Left renal cortex interstitium (tissue), 4 donors: Measurements from ENCODE around the gene FAM229B. TPM values are rescaled to one million over a fixed set of nuclear protein-coding genes. Genes with fewer than 3 reads are reported as not detected.
"Not testable (repeated sequence)": the region's sequence is repeated elsewhere in the genome, so short reads cannot be mapped to it uniquely, and the experiment has no call there.

ENCODE experiments used
- DNase-seq, 4 donors: peaks; one replicate each; pipeline ENCODE4 v3.0.0-alpha.2; 2013; ENCODE audit warnings: low read depth in 4 of 4, low spot score in 2 of 4, missing footprints in 1 of 4
- polyA plus RNA-seq, 4 donors: library from polyadenylated mRNA; unstranded; fragments of 120-200 nt; gene quantifications; one replicate each; pipeline ENCODE4 v1.2.1, GENCODE V29; 2013; ENCODE audit not compliant: insufficient read length in 4 of 4

The FAM229B gene
- polyA plus RNA-seq, 4 donors: 40.8 to 56.4 (median 43.4) TPM

DNA sequence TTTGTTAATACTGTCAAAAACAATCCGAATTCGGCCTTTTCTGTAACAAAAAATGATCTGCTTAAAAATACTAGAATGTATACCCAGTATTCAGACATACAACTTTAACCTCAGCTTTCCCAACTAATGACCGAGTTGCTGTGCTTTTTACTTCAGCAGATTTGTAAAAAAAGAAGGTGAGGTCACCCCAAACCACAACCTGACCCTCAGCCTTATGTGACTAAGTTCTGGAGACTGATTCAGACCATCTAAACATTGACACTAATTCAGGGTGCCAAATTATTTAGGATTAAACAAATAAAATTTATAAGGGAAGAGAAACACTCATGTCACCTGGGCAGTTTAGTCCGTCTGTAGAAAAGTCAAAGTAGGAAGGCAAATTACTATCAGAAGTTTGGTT, 25.8 kb upstream of the FAM229B start:
- DNase-seq: no peak

DNA sequence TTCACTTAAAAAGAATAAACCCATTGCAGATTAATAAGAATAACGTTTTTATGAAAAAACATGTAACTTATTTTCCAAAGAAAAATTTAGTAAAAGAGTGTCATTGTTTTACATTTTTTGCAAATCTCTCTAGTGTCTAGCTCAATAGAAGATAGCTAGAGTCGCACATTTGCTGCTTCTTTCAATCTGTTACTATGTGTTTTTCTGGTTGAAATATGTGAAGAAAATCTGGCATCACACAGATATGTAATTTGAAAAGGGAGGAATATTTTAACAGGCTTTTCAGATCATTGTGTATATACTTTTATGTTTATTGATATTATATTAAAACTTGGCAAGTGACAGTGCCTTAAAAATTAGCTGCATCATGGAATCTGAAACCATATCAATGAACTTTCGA, 24.4 kb upstream of the FAM229B start:
- DNase-seq: no peak

DNA sequence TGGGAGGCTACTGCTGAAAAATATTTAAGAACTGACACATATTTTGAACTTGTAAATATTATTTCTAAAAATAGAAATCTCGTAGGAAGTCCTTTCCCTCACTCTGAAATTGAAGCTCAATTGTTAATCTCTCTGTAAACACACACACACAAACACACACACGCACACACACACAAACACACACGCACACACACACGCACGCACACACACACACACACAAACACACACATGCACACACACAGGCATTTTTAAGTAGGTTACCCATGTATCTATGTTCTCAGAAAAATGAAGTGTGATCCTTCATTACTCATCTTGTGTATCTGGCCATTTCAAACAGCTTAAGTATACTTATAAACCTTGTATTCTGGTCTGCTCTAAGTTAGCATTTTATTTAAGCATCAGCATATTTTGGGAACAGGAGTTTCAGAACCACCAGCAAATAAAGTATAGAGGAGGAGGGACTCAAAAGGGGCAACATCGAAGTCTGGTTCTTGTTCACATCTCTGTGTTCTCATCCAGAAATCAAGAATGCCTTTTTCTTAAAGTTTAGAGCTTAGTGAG, 21.9 kb upstream of the FAM229B start:
- no peak for DNase-seq

DNA sequence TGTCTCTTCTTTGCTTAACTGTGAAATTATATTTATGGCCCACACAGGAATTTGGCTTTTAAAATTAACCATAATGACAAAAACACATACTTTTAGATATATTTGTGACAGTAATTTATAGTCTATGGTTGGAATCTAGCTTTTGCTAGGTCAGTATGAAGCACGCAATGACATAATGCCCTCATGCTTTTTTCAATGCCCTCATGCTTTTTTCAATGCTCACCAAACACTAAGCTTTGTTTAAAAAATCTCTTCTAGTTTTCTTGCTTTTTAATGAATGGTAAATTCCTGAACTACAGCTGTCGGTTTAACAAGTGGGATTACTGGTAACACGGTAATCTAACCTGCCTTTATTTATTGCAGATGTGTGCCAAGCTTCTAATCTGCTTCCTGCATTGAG, 20.8 kb upstream of the FAM229B start:
- DNase-seq: no peak

DNA sequence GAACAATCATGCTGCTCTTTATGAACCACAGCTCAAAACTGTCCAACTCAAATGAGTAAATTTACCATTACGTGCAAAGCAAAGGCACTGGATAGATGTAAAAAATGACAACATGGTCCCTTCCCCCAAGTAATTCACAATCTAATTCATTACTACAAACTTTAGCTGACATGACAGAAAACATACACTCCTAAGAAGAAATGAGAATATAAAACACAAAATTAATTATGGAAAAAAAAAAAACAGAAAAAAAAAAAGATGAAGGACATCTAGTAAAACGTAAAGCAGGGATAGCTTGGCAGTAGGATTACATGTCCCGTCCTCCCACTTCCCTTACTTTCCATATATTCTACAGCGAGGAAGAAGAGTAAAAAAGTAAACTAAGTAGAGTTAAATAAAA, 5.8 kb upstream of the FAM229B start:
- DNase-seq: no peak

DNA sequence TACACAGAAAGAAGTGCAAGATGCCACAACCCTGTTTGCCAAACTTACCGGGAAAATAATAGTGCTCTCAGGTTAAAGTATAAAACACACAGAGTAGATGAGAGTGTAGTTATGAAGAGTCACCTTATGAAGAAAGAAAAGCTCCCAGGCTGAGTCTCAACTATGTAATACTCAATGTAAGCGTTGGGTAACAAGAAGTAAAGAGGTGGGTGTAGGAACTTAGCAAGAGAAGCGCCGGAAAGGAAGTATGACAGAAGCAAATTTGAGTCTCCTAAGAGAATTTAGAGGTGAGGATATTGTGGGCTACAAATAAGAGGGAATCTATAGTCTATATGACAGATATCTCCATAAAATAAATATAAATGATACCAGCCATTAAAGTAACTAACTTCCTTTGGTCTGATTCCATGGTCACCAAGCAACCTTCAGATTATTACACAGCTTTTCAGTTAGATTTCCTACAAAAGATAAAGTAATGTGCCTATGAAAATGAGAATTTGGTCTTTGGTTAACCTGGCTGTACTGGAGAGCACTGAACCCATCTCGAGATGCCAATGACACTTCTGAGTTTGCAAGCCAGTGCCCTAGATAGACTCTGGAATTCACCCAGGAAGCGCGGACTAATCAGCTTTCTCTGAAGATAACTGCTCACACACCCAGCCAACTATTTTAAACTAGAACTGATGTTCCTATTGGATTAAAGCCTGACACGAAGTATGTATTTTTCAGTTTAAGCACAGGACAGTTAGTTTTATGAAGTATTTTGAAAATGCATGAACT, 1.9 kb upstream of the FAM229B start:
- DNase-seq: no peak

DNA sequence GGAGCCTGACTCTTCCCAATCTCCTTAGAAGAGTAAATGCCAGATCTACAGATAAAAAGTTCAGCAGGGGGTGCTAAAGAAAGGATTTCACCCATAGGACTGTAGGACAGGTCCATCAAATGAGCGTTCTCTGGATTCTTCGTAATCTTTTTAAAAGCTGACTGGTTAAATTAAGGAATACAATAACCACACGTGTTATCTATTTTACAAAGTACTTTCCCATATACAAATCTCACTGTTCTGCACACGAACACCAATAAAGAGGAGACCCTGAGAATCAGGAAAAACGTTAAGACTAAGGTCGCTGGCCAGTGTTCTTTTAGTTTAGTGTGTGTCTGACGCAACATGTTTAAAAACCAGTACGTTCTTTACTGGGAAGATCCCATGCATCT, 651 bp upstream of the FAM229B start:
- peak in 3 of 4 donors; percentile 45 to 71 (median 56) for DNase-seq

DNA sequence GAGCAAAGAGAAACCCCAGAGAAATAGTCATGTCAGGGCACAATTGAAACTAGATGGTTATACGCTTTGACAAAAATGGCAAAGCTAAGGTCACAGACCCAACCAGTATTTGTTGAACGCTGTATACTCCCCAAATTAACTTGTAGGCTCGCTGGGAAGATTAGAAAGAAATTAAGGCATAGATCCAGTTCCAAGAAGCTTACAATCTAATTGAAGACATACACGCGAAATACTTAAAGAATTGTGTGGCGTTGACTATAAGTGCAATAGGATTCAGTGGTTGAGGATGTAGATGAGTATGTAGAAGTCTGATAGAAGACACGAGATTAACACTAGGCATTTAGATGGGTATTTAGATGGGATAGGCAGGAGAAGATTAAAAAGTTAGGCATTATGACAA, 525 bp downstream of the FAM229B start:
- no peak for DNase-seq

DNA sequence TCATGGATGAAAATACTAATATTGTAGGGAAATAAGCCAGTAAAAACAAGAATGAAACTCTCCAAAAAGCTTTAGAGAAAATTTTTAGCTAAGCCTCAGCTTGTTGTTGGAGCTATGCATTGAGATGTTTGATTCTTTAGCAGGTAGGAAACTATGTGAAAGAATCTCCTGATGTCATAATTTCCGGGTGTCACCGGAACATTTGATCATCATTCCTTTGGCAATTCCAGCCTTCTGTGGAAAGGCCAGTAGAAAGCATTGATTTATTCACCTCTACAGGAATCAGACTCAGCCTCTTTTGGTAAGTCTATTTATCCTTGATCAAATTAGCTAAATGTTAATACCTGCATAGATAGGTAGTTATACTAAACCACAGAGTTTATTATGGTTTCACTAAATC, 9.5 kb downstream of the FAM229B start:
- no peak for DNase-seq

DNA sequence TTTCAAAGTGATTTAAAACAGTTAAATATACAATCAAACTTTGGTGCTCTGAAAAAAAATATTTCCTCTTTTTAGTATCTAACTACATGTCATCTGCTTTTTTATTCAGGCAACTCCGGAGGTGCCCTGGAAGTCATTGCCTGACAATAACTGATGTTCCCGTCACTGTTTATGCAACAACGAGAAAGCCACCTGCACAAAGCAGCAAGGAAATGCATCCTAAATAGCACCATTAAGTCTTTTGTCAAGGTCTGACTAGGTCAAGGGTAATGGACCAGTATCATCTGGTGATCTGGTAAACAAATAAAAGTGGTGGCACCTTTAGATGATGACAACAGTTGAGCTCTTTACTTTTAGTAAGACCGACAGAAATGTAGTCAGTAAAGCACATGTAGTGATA, 13.2 kb downstream of the FAM229B start:
- DNase-seq: no peak

DNA sequence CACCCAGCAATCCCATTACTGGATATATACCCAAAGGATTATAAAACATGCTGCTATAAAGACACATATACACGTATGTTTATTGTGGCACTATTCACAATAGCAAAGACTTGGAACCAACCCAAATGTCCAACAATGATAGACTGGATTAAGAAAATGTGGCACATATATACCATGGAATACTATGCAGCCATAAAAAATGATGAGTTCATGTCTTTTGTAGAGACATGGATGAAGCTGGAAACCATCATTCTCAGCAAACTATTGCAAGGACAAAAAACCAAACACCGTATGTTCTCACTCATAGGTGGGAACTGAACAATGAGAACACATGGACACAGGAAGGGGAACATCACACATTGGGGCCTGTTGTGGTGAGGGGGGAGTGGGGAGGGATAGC, 18.6 kb downstream of the FAM229B start:
- not testable (repeated sequence) for DNase-seq

DNA sequence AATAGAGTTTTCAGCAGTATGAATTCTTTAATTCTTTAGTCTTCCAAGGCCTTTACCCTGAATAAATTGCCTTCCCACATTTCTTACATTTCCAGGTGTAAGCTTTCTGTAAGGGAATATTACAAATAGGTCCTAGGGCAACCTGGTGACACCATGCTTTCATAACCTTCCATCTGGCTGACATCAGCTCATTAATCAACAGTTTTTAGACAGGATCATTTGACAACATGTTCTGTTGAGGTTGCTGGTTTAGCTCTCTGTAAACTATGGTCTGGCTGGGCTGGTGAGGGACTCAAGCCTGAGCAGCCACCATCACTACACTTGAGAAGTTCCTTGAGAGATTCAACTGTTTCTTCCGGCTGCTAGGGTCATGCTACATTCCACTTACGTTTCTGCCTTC, 19.2 kb downstream of the FAM229B start:
- DNase-seq: no peak

DNA sequence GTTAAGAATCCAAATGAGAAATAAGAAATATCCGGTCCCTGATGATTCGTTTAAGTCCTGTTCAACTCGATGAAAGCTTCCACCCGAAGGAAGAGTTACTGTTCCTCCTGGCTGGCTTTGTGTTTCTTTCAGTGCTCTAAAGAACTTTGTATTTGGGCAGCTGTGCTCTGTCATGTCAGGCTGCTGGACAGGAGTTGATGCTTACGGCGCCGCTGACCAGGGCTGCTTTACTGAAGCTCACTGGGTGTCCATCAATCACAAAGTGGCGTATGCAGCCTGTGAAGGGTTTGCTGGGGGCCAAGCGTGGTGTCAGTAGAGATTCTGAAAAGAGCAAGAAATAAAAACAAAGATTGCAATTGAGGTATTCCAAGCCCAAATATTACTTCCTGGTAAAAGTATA, 21.9 kb downstream of the FAM229B start:
- DNase-seq: peak in 2 of 4 donors; percentile 15 to 51

DNA sequence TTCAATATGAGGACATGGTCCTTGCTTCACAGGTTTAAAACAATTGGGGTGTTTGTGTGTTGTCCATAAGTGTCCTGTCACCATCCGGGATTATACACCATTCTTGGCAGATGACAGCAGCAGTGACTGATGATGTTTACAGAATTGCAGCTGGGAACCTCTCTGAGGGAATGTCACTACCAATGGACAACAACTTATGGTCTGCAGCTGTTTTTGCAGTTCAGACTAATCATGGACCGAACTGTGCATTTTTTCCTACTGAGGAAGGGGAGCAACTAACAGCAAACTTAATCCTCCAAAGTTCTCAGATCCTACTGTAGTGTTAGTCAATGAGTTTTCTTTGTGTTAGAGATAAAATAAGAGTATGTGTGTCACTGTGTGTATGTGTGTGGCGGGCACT, 26.0 kb downstream of the FAM229B start:
- no peak for DNase-seq

DNA sequence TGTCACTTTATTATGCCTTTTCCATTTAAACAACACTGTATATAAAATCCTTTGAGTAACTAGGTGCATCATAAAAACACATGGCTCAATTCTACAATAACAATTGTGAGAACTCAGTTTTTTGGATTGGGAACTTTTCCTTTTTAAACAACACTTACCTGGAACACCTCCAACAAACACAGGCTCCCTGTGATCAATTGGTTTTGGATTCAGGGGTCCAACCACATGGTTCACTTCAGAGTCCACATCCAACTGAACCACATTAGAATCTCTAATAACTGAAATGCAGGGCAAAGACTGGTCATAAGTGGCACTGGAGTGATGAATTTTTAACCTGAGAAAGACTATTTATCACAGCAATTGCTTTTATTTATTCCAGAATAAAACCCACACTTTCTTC, 26.5 kb downstream of the FAM229B start:
- no peak for DNase-seq

DNA sequence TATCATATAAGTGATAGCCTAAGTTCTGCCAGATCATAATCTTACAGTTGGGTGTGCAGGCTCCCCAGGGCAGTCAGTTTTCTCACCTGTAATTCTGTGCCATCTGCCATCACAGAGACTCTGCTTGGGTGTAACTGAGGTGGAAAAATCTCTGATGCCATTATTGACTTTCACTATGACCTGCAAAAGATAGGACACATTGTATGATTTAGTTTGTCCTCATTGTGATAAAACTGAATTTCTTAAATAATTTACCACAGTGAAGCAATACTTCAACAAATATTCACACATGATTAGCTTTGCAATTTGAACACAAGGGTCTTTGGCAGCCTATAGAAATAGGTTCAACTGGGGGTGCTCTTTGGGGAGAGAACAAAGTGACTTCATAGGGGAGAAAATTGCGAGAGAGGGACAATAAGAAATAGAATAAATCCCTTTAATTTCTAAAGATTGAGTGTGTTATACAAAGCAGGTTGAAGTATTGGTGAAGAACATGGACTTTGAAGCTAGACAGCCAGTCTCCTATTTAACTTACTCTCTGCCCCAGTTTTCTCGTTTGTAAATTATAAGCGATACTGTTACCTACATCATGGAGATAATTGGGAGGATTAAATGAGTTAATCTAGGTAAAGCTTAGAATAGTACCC, 27.3 kb downstream of the FAM229B start:
- no peak for DNase-seq

DNA sequence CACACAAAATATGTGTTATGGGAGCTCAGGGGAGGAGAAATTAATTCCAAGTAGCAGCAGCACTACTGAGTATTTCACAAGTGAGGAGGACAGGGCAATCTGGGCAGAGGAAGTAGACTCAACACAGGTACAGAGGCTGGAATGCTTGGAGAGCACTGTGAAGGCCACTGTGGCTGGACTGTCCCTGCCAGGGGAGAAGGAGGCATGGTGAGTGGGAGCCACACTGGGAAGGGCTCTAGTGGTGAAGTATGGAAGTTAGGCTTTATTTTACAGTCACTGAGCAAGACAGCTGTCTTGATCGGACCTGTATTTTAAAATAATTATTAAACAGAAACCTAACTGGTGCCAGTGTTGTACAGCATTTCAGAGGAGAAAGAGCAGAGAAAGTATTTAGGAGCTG, 28.8 kb downstream of the FAM229B start:
- DNase-seq: no peak

DNA sequence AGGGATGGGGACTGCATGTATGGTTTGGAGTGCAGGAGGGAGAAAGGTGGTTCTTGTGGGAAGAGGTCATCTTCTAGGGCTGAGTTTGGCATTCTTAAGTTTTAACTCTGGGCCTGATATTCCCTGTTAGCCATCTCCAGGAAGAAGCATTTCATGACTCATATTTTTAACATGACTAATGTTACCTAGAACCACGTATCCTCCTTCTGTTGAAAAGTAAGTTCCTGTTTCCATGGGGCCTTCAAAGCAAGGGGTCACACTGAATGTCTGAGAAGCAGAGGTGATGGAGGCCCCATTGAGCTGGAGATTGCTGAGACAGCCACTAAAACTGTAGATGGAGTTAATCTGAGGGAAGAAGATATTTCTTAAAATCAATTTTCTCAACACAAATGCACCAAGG, 30.2 kb downstream of the FAM229B start:
- no peak for DNase-seq

DNA sequence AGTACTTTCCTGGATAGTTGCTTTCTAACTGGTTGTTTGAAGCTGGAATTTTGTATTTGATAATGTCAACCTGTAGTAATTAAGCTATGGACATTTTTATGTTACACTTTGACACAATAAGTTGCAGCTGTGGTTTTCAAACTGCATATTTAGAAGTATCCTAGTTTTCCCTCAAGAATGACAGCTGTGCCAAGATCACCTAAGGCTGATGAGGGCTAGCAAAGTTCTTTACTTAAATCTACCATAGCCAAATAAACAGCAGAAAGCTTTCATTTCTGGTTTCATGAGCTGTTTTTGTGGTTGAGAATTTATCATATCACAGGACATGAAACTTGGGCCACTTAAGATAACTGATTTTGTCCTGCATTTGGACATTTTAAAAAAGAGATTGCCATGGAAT, 30.6 kb downstream of the FAM229B start:
- DNase-seq: no peak

DNA sequence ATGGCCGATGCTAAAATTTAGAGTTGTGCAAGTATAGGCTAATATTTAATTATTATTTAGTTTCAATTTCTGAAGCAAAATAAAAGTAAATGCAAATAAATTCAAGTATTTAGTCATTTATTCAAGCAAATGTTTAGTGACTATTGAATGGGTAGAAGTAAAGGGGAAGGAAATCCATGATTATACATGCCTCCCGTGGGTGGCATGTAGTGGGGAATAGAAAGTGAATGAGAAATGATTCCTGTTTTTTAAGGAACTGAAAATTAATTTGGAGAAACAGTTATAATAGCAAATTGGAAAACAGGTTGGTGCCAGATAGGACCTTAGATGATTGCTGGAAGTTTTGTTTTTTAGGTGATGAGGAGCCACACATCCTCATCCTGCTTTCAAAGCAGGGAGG, 35.4 kb downstream of the FAM229B start:
- no peak for DNase-seq

DNA sequence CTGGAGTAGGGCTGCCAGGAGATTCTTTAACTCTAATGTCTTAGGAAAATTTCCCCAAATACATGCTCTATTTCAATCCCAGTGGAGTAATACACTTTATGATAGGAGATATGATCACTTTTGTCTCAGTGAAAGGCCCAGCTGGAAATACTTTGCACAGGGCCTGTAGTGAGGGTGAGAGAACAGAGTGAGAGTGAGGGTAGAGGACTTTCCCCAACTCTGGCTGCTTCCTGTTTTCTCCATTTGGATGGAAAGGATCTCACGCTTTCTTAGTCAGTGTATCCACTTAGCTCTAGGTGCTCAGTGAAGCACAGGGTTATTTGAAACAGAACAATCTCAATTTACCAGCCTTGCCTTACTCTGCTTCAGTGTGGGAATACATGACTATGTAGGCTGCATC, 36.6 kb downstream of the FAM229B start:
- no peak for DNase-seq

DNA sequence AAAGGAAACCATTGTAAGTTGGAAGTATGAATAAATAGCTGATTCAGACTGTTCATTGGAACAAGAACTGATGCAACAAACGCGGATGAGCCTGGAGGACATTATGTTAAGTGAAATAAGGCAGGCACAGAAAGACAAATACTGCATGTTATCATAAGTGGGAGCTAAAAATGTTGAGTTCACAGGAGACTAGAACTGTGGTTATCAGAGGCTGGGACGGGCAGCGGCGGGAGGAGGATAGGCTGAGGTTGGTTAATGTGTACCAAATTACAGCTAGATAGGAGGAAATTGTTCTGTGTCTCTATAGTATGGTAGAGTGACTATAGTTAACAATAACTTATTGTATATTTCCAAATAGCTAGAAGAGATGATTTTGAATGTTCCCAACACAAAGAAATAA, 40.8 kb downstream of the FAM229B start:
- no peak for DNase-seq
